Neural progenitor cell (in vitro differentiated cells): ENCODE data around the gene TCEA3.

Experiments
- EZH2 ChIP-seq: fragments of 200-600 bp; sonication (generic); IDR thresholded peaks from 2 replicates; pipeline ENCODE4 v1.6.1; 2017; ENCODE audit warnings: antibody characterized with exemption, mild to moderate bottlenecking, moderate library complexity
- TF ChIP-seq, protein P1 (sequence below): fragments of 200-600 bp; sonication (generic); IDR thresholded peaks from 2 replicates; pipeline ENCODE4 v1.5.1; 2017; ENCODE audit warnings: antibody characterized with exemption, mild to moderate bottlenecking

- TF ChIP-seq, protein P1, sequence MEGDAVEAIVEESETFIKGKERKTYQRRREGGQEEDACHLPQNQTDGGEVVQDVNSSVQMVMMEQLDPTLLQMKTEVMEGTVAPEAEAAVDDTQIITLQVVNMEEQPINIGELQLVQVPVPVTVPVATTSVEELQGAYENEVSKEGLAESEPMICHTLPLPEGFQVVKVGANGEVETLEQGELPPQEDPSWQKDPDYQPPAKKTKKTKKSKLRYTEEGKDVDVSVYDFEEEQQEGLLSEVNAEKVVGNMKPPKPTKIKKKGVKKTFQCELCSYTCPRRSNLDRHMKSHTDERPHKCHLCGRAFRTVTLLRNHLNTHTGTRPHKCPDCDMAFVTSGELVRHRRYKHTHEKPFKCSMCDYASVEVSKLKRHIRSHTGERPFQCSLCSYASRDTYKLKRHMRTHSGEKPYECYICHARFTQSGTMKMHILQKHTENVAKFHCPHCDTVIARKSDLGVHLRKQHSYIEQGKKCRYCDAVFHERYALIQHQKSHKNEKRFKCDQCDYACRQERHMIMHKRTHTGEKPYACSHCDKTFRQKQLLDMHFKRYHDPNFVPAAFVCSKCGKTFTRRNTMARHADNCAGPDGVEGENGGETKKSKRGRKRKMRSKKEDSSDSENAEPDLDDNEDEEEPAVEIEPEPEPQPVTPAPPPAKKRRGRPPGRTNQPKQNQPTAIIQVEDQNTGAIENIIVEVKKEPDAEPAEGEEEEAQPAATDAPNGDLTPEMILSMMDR: no peak
- no peak for TF ChIP-seq EZH2
Measured at GRCh38 chr1:23436520-23437354, 12.2 kb upstream of the TCEA3 start.
